ENCODE data around the gene THBS1.

The THBS1 gene

DNA sequence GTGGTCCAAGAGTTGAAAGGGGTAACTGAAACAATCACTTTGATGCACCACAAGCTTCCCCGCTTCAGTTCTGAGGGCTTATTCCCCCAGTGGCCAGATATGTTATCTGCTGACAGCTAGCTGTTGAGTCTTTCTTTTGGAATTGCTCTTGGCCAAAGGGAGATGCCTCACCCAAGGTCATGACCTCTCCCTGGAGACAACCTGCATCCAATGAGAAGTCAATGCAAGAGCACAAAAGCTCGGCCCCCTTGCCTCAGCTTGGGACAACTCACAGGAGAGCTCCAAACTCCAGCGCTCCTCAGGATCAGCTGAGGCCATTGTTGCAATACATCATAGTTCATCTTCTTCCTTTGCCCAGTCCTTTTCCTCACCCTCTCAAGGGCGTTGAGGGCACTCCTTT lies 31.0 kb upstream of the THBS1 start:
- Histone ChIP-seq H3K36me3 (ENCODE audit: control insufficient read depth, insufficient read depth, low read length) (no peaks in the 10 kb centered on the region), H3K4me3 (ENCODE audit: low read length) (no peak overlapping the region), H3K27ac (ENCODE audit: low read length) (no peak overlapping the region), H3K4me1 (ENCODE audit: control insufficient read depth, insufficient read depth, low read length) (no peaks in the 10 kb centered on the region), H3K27me3 (ENCODE audit: control insufficient read depth, insufficient read depth, low read length) (no peaks in the 10 kb centered on the region), H3K9me3 (ENCODE audit: control insufficient read depth, insufficient read depth, low read length) (no peaks in the 10 kb centered on the region)
- DNase-seq (ENCODE audit: low read depth, low spot score), result no peak
- WGBS (ENCODE audit: insufficient coverage, insufficient read length), result no CpG with 5 or more reads among the region's 4 CpGs

DNA sequence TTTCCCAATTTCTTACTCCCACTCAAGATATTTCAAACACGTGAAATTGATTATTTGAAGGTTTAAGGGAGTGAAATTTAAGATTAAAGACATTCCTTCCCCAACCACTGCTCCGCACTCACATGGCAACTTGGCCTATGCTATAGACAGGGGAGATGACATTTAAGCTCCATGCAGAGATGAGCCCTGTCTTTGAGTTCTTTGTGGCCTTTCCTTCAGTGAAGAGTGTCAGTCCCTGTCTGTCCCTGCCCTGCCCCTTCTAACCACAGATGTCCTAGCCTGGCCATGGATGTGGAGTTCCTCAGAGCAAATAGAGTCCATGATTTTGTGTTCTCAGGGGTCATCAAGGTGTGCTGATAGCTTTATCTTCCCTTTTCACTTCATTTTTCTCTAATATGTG lies 29.4 kb upstream of the THBS1 start:
- H3K9me3 ChIP-seq (ENCODE audit: control insufficient read depth, insufficient read depth, low read length), result no peaks in the 10 kb centered on the region
- no peaks in the 10 kb centered on the region for H3K36me3 ChIP-seq (ENCODE audit: control insufficient read depth, insufficient read depth, low read length)
- WGBS (ENCODE audit: insufficient coverage, insufficient read length), result 100% methylated on average over 1 of the region's 2 CpGs
- DNase-seq (ENCODE audit: low read depth, low spot score), result no peak
- H3K27ac ChIP-seq (ENCODE audit: low read length), result no peak overlapping the region
- H3K4me3 ChIP-seq (ENCODE audit: low read length), result no peak overlapping the region
- H3K4me1 ChIP-seq (ENCODE audit: control insufficient read depth, insufficient read depth, low read length), result no peaks in the 10 kb centered on the region
- H3K27me3 ChIP-seq (ENCODE audit: control insufficient read depth, insufficient read depth, low read length), result no peaks in the 10 kb centered on the region

DNA sequence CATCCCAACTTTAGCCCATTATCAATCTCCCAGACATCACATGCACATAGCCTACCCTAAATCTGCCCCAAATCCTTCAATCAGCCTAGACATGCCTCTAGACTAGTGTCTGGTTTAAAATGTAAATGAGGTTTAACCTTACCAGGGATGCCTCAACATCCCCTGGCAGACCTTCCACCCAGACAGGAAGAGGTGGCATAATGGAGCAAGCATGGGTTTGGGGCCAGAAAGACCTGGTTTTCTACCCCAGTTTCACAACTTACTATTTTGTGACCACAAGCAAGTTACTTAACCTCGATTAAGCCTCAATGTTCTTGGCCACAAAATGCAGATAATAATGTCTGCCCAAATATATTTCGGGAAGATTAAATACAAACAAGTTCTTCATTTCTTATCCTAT lies 28.3 kb upstream of the THBS1 start:
- Histone ChIP-seq H3K4me1 (ENCODE audit: control insufficient read depth, insufficient read depth, low read length) (no peaks in the 10 kb centered on the region), H3K9me3 (ENCODE audit: control insufficient read depth, insufficient read depth, low read length) (no peaks in the 10 kb centered on the region), H3K27me3 (ENCODE audit: control insufficient read depth, insufficient read depth, low read length) (no peaks in the 10 kb centered on the region), H3K36me3 (ENCODE audit: control insufficient read depth, insufficient read depth, low read length) (no peaks in the 10 kb centered on the region), H3K27ac (ENCODE audit: low read length) (no peak overlapping the region), H3K4me3 (ENCODE audit: low read length) (no peak overlapping the region)
- no CpG with 5 or more reads among the region's 2 CpGs for WGBS (ENCODE audit: insufficient coverage, insufficient read length)
- DNase-seq (ENCODE audit: low read depth, low spot score), result no peak

DNA sequence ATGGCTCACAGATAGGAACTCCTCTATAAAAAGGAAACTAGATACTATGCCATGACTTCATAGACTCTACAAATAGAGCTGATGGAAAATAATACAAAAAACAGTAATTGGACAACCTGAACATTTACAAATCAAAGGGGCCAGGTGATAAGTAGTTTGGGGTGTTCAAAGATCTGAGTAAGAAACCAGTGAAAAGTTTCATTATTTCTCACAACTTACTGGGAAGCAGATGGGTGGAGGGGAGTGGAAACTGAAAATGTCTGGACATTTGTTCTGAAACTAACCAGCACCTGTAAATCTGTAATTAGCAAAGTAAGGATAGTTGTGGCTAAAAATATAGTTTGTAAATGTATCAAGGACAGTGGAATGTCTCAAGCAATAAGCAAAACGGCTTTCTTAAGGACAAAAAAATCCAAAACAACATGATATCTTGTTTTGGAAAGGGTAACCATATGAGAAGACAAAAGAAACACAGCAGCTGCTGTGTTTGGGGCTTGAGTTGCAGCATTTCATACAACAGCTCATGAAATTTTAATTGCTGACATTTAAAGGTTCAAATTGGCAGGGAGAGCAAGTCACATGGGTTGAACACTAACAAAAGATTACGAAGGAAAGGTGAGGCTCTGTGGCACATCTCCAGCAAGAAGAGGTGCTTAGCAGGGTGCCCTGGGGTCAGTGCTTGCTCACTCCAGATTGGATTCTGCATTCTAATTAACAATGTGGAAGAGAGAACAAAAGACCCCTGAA lies 26.8 kb upstream of the THBS1 start:
- Histone ChIP-seq H3K4me1 (ENCODE audit: control insufficient read depth, insufficient read depth, low read length) (no peaks in the 10 kb centered on the region), H3K36me3 (ENCODE audit: control insufficient read depth, insufficient read depth, low read length) (no peaks in the 10 kb centered on the region), H3K27ac (ENCODE audit: low read length) (no peak overlapping the region), H3K4me3 (ENCODE audit: low read length) (no peak overlapping the region), H3K9me3 (ENCODE audit: control insufficient read depth, insufficient read depth, low read length) (no peaks in the 10 kb centered on the region), H3K27me3 (ENCODE audit: control insufficient read depth, insufficient read depth, low read length) (no peaks in the 10 kb centered on the region)
- no CpG with 5 or more reads among the region's 2 CpGs for WGBS (ENCODE audit: insufficient coverage, insufficient read length)
- no peak for DNase-seq (ENCODE audit: low read depth, low spot score)

DNA sequence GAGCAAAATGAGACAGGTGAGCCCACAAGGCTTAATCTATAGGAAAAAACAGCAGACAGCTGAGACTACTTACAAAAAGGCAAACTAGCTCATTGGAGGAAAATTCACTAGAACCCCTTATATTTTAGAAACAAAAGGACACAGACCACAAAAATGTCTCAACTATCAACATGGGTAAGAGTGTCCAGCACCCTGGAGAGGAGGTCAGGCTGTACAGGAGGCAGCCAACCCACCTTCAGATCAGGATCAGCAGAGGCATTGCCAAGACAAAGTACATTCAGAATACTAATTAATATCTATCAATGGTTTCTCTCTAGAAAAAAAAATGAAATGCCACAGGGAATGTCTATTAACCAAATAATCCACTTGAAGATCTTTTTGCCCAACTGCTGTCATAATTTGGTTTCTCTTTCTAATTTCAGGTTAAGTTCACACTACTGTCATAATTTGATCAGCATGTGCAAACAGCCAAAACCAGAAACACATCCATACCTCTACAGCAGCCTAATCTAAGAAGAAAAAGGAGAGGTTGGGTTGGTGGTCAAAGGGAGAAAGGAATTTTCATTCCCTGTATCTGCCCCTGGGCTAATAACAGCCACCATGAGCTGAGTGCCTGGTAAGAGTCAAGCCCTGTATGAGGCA lies 26.0 kb upstream of the THBS1 start:
- H3K27ac ChIP-seq (ENCODE audit: low read length), result no peak overlapping the region
- no peak overlapping the region for H3K4me3 ChIP-seq (ENCODE audit: low read length)
- no peaks in the 10 kb centered on the region for H3K9me3 ChIP-seq (ENCODE audit: control insufficient read depth, insufficient read depth, low read length)
- H3K36me3 ChIP-seq (ENCODE audit: control insufficient read depth, insufficient read depth, low read length), result no peaks in the 10 kb centered on the region
- no peaks in the 10 kb centered on the region for H3K27me3 ChIP-seq (ENCODE audit: control insufficient read depth, insufficient read depth, low read length)
- no peaks in the 10 kb centered on the region for H3K4me1 ChIP-seq (ENCODE audit: control insufficient read depth, insufficient read depth, low read length)
- no peak for DNase-seq (ENCODE audit: low read depth, low spot score)

DNA sequence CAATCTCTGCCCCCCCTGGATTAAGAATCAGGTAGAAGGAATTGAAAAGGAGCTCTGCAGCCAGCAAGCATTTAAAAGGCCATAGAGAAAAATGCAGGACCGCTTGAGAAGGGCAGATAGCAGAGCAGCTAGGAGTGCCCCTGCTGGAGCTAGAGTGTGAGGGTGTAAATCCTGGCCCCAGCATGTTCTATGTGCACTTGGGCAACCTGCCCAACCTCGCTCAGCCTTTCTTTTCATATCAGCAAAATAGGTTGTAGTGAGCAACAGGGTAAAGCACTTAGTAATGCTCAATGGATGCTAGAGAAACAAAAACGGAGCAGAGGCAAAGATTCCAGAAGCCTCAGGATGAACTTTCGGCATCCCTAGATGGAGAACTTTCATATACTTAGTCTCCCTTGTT lies 25.0 kb upstream of the THBS1 start:
- Histone ChIP-seq H3K4me1 (ENCODE audit: control insufficient read depth, insufficient read depth, low read length) (no peaks in the 10 kb centered on the region), H3K27me3 (ENCODE audit: control insufficient read depth, insufficient read depth, low read length) (no peaks in the 10 kb centered on the region), H3K36me3 (ENCODE audit: control insufficient read depth, insufficient read depth, low read length) (no peaks in the 10 kb centered on the region), H3K4me3 (ENCODE audit: low read length) (no peak overlapping the region), H3K27ac (ENCODE audit: low read length) (no peak overlapping the region), H3K9me3 (ENCODE audit: control insufficient read depth, insufficient read depth, low read length) (no peaks in the 10 kb centered on the region)
- no peak for DNase-seq (ENCODE audit: low read depth, low spot score)
- whole genome bisulfite sequencing (ENCODE audit: insufficient coverage, insufficient read length), result no CpG with 5 or more reads among the region's 4 CpGs

DNA sequence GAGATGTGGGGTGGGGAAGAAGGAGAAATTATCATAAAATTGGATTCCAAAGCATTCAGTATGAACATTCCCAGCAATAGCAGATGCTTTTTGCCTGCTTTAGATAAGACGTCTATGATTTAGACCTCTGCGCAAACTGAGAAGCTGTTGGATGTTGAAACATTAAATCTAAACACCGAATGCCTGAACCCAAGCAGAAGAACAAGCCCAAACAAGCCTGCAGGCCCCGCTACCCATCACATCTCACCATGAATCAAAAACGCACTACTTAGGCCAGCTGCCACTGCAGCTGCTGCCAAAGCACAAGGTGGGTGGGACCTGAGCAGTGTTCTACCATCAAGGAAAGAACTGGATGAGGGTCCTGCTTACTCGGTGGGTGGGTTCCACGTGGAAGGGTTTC lies 24.4 kb upstream of the THBS1 start:
- DNase-seq (ENCODE audit: low read depth, low spot score), result no peak
- no CpG with 5 or more reads among the region's 7 CpGs for WGBS (ENCODE audit: insufficient coverage, insufficient read length)
- no peaks in the 10 kb centered on the region for H3K27me3 ChIP-seq (ENCODE audit: control insufficient read depth, insufficient read depth, low read length)
- H3K4me1 ChIP-seq (ENCODE audit: control insufficient read depth, insufficient read depth, low read length), result no peaks in the 10 kb centered on the region
- H3K9me3 ChIP-seq (ENCODE audit: control insufficient read depth, insufficient read depth, low read length), result no peaks in the 10 kb centered on the region
- H3K4me3 ChIP-seq (ENCODE audit: low read length), result no peak overlapping the region
- no peaks in the 10 kb centered on the region for H3K36me3 ChIP-seq (ENCODE audit: control insufficient read depth, insufficient read depth, low read length)
- H3K27ac ChIP-seq (ENCODE audit: low read length), result no peak overlapping the region

DNA sequence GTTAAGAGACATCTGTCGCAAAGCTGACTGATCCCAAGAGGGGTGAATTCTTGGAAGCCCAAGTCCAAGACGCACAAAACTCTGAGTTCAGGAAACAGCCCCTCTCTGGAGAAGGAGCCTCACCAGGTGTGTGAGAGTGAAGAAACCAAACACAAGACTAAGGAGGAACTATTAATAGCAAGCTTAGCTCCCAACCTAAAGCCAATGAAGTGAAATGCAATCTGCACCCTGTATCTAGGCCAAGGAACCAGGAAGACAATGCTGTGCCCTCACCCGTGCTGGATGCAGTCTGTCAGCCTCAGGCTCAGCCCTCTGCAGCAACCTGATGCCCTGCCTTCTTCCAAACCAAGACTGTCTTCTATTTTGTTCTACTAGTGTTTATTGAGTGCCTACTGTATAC lies 22.5 kb upstream of the THBS1 start:
- Histone ChIP-seq H3K9me3 (ENCODE audit: control insufficient read depth, insufficient read depth, low read length) (no peaks in the 10 kb centered on the region), H3K36me3 (ENCODE audit: control insufficient read depth, insufficient read depth, low read length) (no peaks in the 10 kb centered on the region), H3K27me3 (ENCODE audit: control insufficient read depth, insufficient read depth, low read length) (no peaks in the 10 kb centered on the region), H3K27ac (ENCODE audit: low read length) (no peak overlapping the region), H3K4me3 (ENCODE audit: low read length) (no peak overlapping the region), H3K4me1 (ENCODE audit: control insufficient read depth, insufficient read depth, low read length) (no peaks in the 10 kb centered on the region)
- WGBS (ENCODE audit: insufficient coverage, insufficient read length), result no CpG with 5 or more reads among the region's 3 CpGs
- no peak for DNase-seq (ENCODE audit: low read depth, low spot score)

DNA sequence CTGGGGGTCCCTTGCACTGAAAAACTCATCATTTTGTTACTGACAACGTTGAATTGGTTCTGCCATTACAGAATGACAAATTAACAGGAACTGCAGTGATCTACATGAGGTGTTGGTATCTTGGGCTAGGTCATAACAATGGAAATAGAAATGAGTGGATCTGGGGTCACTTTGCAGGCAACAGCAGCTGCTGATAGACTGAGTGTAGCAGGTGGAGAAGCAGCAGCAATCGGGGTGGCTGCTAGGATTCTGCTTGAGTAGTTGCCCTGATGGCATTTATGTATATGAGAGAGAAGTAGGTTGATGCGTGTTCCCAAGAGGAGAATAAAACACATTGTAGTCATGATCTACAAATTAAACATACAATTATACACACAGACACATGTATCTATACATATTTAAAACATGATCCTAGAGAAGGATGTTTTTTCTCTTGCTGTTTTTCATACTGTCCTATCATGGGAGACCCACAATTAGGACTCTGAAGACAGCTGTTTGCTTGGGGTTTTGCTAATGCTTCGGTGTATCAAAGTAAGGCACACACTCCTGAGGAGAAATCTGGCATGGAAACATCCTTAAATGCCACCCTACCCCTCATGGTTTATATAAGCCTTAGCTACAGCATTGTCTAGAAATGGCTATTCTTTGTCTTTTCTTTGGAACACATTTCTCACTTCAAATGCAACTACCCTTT lies 15.8 kb upstream of the THBS1 start:
- H3K4me1 ChIP-seq (ENCODE audit: control insufficient read depth, insufficient read depth, low read length), result no peaks in the 10 kb centered on the region
- no peak overlapping the region for H3K27ac ChIP-seq (ENCODE audit: low read length)
- H3K4me3 ChIP-seq (ENCODE audit: low read length), result no peak overlapping the region
- no peaks in the 10 kb centered on the region for H3K27me3 ChIP-seq (ENCODE audit: control insufficient read depth, insufficient read depth, low read length)
- H3K36me3 ChIP-seq (ENCODE audit: control insufficient read depth, insufficient read depth, low read length), result no peaks in the 10 kb centered on the region
- H3K9me3 ChIP-seq (ENCODE audit: control insufficient read depth, insufficient read depth, low read length), result no peaks in the 10 kb centered on the region
- no peak for DNase-seq (ENCODE audit: low read depth, low spot score)
- WGBS (ENCODE audit: insufficient coverage, insufficient read length), result no CpG with 5 or more reads among the region's 4 CpGs

DNA sequence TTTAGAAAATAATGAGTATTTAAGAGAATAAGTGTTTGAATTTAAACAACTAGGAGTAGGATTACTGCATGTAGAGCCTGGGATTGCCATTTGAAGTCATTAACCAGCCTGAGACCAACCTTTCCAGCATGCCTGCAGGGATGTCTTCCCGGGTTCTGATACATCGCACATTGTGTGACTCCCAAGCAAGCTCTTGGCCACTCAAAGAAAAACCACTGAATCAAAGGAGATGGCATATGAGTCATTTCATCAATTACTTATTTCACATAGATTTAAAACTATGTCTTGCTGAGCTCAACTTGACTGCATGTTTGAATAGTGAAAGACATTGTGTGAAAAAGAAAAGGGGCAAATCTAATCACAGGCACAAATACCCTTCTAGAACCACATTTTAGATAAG lies 15.0 kb upstream of the THBS1 start:
- Histone ChIP-seq H3K36me3 (ENCODE audit: control insufficient read depth, insufficient read depth, low read length) (no peaks in the 10 kb centered on the region), H3K9me3 (ENCODE audit: control insufficient read depth, insufficient read depth, low read length) (no peaks in the 10 kb centered on the region), H3K27ac (ENCODE audit: low read length) (no peak overlapping the region), H3K27me3 (ENCODE audit: control insufficient read depth, insufficient read depth, low read length) (no peaks in the 10 kb centered on the region), H3K4me1 (ENCODE audit: control insufficient read depth, insufficient read depth, low read length) (no peaks in the 10 kb centered on the region), H3K4me3 (ENCODE audit: low read length) (no peak overlapping the region)
- no peak for DNase-seq (ENCODE audit: low read depth, low spot score)
- no CpG with 5 or more reads among the region's 2 CpGs for WGBS (ENCODE audit: insufficient coverage, insufficient read length)

All from iPS DF 6.9 (cell line).